H9 (cell line): ENCODE data around the gene TBL3. TPM values are rescaled to one million over a fixed set of nuclear protein-coding genes. Genes with fewer than 3 reads are reported as not detected.

Source experiments
- DNase-seq: peaks from one replicate; pipeline ENCODE4 v3.0.0-alpha.2; 2017
- H2AFZ ChIP-seq: one replicate; pipeline ENCODE4 v1.6.1; 2013; ENCODE audit warnings: mild to moderate bottlenecking, low read length, control low read depth, moderate library complexity
- H2AK5ac ChIP-seq: 2 replicates; pipeline ENCODE4 v1.6.1; 2013; ENCODE audit warnings: low read length, control low read depth, mixed read lengths; ENCODE audit not compliant: insufficient read length
- H2BK120ac ChIP-seq: one replicate; pipeline ENCODE4 v1.6.1; 2013; ENCODE audit warnings: low read depth, mild to moderate bottlenecking, low read length, control low read depth, inconsistent platforms; ENCODE audit not compliant: poor library complexity, severe bottlenecking
- H2BK12ac ChIP-seq: 2 replicates; pipeline ENCODE4 v1.6.1; 2013; ENCODE audit warnings: low read length, control low read depth, mixed read lengths, low read depth; ENCODE audit not compliant: insufficient read length
- H2BK15ac ChIP-seq: 2 replicates; pipeline ENCODE4 v1.6.1; 2013; ENCODE audit warnings: low read depth, low read length, control low read depth
- H2BK20ac ChIP-seq: one replicate; pipeline ENCODE4 v1.6.1; 2013; ENCODE audit warnings: low read depth, mild to moderate bottlenecking, low read length, control low read depth, inconsistent platforms; ENCODE audit not compliant: poor library complexity, severe bottlenecking
- H2BK5ac ChIP-seq: 2 replicates; pipeline ENCODE4 v1.6.1; 2013; ENCODE audit warnings: low read length, control low read depth, mixed read lengths; ENCODE audit not compliant: insufficient read length
- H3K14ac ChIP-seq: 2 replicates; pipeline ENCODE4 v1.6.1; 2013; ENCODE audit warnings: low read length, control low read depth; ENCODE audit not compliant: insufficient read depth
- H3K18ac ChIP-seq: 2 replicates; pipeline ENCODE4 v1.6.1; 2013; ENCODE audit warnings: low read depth, mild to moderate bottlenecking, mixed read lengths, low read length, control low read depth; ENCODE audit not compliant: insufficient read length
- H3K23ac ChIP-seq: 2 replicates; pipeline ENCODE4 v1.6.1; 2013; ENCODE audit warnings: low read length, control low read depth, mixed read lengths, low read depth; ENCODE audit not compliant: insufficient read length
- H3K23me2 ChIP-seq: 2 replicates; pipeline ENCODE4 v1.6.1; 2013; ENCODE audit warnings: low read depth, mild to moderate bottlenecking, mixed read lengths, low read length, control low read depth; ENCODE audit not compliant: insufficient read length, poor library complexity, severe bottlenecking
- H3K27ac ChIP-seq: 2 replicates; pipeline ENCODE4 v1.5.1; 2013; ENCODE audit warnings: low read length, control low read depth, mixed read lengths, low read depth; ENCODE audit not compliant: insufficient read length
- H3K27me3 ChIP-seq: 2 replicates; pipeline ENCODE4 v1.6.1; 2013; ENCODE audit warnings: low read length, control low read depth, inconsistent platforms; ENCODE audit not compliant: insufficient read depth
- H3K4ac ChIP-seq: 2 replicates; pipeline ENCODE4 v1.6.1; 2013; ENCODE audit warnings: low read depth, mild to moderate bottlenecking, control low read depth, inconsistent platforms, low read length, moderate library complexity
- H3K4me1 ChIP-seq: 2 replicates; pipeline ENCODE4 v1.6.1; 2013; ENCODE audit warnings: low read length, control low read depth, inconsistent platforms; ENCODE audit not compliant: insufficient read depth
- H3K4me2 ChIP-seq: 2 replicates; pipeline ENCODE4 v1.6.1; 2013; ENCODE audit warnings: low read length, control low read depth, mixed read lengths; ENCODE audit not compliant: insufficient read length, insufficient read depth
- H3K56ac ChIP-seq: 2 replicates; pipeline ENCODE4 v1.6.1; 2013; ENCODE audit warnings: low read depth, mild to moderate bottlenecking, mixed read lengths, low read length, control low read depth; ENCODE audit not compliant: insufficient read length
- H3K79me1 ChIP-seq: 2 replicates; pipeline ENCODE4 v1.6.1; 2013; ENCODE audit warnings: low read depth, mild to moderate bottlenecking, moderate library complexity, low read length, control low read depth, inconsistent platforms; ENCODE audit not compliant: insufficient read depth, poor library complexity, severe bottlenecking
- H3K79me2 ChIP-seq: 2 replicates; pipeline ENCODE4 v1.6.1; 2013; ENCODE audit warnings: low read length, control low read depth, inconsistent platforms; ENCODE audit not compliant: insufficient read depth
- H3K9ac ChIP-seq: 2 replicates; pipeline ENCODE4 v1.6.1; 2013; ENCODE audit warnings: low read length, control low read depth, mixed read lengths; ENCODE audit not compliant: insufficient read length; ENCODE audit errors: extremely low read depth
- H3K9me3 ChIP-seq: one replicate; pipeline ENCODE4 v1.6.1; 2013; ENCODE audit warnings: low read depth, low read length, inconsistent platforms; ENCODE audit not compliant: control insufficient read depth
- H3T11ph ChIP-seq: one replicate; pipeline ENCODE4 v1.6.1; 2013; ENCODE audit warnings: mild to moderate bottlenecking, low read length, control low read depth, inconsistent platforms
- H4K20me1 ChIP-seq: one replicate; pipeline ENCODE4 v1.6.1; 2013; ENCODE audit not compliant: control insufficient read depth, insufficient read length, insufficient read depth
- H4K5ac ChIP-seq: 2 replicates; pipeline ENCODE4 v1.6.1; 2013; ENCODE audit warnings: low read depth, mild to moderate bottlenecking, mixed read lengths, low read length, control low read depth; ENCODE audit not compliant: insufficient read length
- H4K8ac ChIP-seq: replicated peaks from 2 replicates; pipeline ENCODE4 v1.6.1; 2013; ENCODE audit warnings: low read length, control low read depth, mixed read lengths, low read depth; ENCODE audit not compliant: insufficient read length
- H4K91ac ChIP-seq: 2 replicates; pipeline ENCODE4 v1.6.1; 2013; ENCODE audit warnings: low read depth, mild to moderate bottlenecking, moderate library complexity, mixed read lengths, low read length, control low read depth; ENCODE audit not compliant: insufficient read length
- H3K27ac Mint-ChIP-seq, 3 experiments: 2 replicates in 2 of 3; 3 replicates in 1 of 3; pipeline ENCODE4 v1.8.0; 2020 to 2021; ENCODE audit warnings: mixed read lengths in 3 of 3, mild to moderate bottlenecking in 1 of 3, moderate library complexity in 1 of 3
- H3K27me3 Mint-ChIP-seq: 2 replicates; pipeline ENCODE4 v1.8.0; 2021; ENCODE audit warnings: low read depth, mild to moderate bottlenecking, moderate library complexity, mixed read lengths
- H3K36me3 Mint-ChIP-seq, 3 experiments: 2 replicates in 2 of 3; 3 replicates in 1 of 3; pipeline ENCODE4 v1.8.0; 2020 to 2021; ENCODE audit warnings: low read depth in 3 of 3, mixed read lengths in 3 of 3; ENCODE audit not compliant: insufficient read depth in 1 of 3
- H3K4me1 Mint-ChIP-seq, 2 experiments: 2 replicates each; pipeline ENCODE4 v1.8.0; 2020; ENCODE audit warnings: mixed read lengths in 2 of 2
- H3K4me3 Mint-ChIP-seq, 2 experiments: 2 replicates in 1 of 2; 3 replicates in 1 of 2; pipeline ENCODE4 v1.8.0; 2020 to 2021; ENCODE audit warnings: mild to moderate bottlenecking in 2 of 2, mixed read lengths in 2 of 2, moderate library complexity in 1 of 2
- H3K9me3 Mint-ChIP-seq, 2 experiments: 2 replicates in 1 of 2; 3 replicates in 1 of 2; pipeline ENCODE4 v1.8.0; 2020; ENCODE audit warnings: mild to moderate bottlenecking in 2 of 2, mixed read lengths in 2 of 2, moderate library complexity in 1 of 2
- WGBS: extraction: QIAGEN DNeasy Blood & Tissue Kit; methylation state at CpG from one replicate; pipeline ENCODE4 v1.1.7; 2013; ENCODE audit warnings: missing lambda C conversion rate, low lambda C conversion rate, mixed read lengths; ENCODE audit not compliant: insufficient read length; ENCODE audit errors: extremely low coverage; 5-methylcytosine and 5-hydroxymethylcytosine counted together
- total RNA-seq: library from RNA; stranded (reverse); gene quantifications from 2 replicates; pipeline ENCODE4 v1.2.1, GENCODE V29; 2021
- TF ChIP-seq, protein P1 (sequence below): fragments of 200-600 bp; sonication (generic); conservative IDR thresholded peaks from 3 replicates; pipeline ENCODE4 v1.8.0; 2021; ENCODE audit warnings: antibody characterized with exemption, mild to moderate bottlenecking

TBL3 gene
- total RNA-seq, 1 experiment from 2014 or later, result 54.0 TPM

DNA sequence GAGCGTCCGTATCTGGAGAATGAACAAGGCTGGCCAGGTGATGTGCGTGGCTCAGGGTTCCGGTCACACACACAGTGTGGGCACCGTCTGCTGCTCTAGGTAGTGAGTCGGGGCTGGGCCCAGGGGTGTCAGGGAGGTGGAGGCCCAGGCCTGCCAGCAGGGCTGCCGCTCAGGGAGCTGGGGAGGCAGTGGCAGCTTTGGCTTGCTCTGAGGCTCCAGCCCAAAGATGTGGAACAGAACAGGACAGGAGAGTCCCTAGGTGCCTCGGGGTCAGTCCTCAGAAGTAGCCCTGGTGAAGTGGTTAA is 4.3 kb downstream of the TBL3 start:
- H3K27me3 ChIP-seq, result peaks cover 6% of the 10 kb centered on the region; the same call in 1 of the 2 replicates
- H3K79me2 ChIP-seq, result peaks cover 6% of the 10 kb centered on the region; the same call in 1 of the 2 replicates
- peaks cover 19% of the 10 kb centered on the region for H3K27me3 Mint-ChIP-seq
- no peaks in the 10 kb centered on the region for H3K4me1 ChIP-seq
- peaks cover 8 to 15% of the 10 kb centered on the region in 2 experiments for H3K4me1 Mint-ChIP-seq
- no peak overlapping the region for H2AK5ac ChIP-seq
- H3K23ac ChIP-seq, result no peak overlapping the region
- H4K5ac ChIP-seq, result no peak overlapping the region
- no peak overlapping the region for H3K56ac ChIP-seq
- H4K20me1 ChIP-seq, result no peaks in the 10 kb centered on the region
- peaks cover 10 to 27% (median 25%) of the 10 kb centered on the region in 3 experiments for H3K36me3 Mint-ChIP-seq
- WGBS, result no CpG with 5 or more reads among the region's 8 CpGs
- peaks cover 17% of the 10 kb centered on the region for H3K23me2 ChIP-seq
- no peak overlapping the region for H2BK15ac ChIP-seq
- H3K4ac ChIP-seq, result no peak overlapping the region
- no peak overlapping the region for H3K27ac ChIP-seq
- DNase-seq, result no peak
- H2BK5ac ChIP-seq, result no peak overlapping the region
- no peak overlapping the region for H2BK12ac ChIP-seq
- TF ChIP-seq, protein P1, sequence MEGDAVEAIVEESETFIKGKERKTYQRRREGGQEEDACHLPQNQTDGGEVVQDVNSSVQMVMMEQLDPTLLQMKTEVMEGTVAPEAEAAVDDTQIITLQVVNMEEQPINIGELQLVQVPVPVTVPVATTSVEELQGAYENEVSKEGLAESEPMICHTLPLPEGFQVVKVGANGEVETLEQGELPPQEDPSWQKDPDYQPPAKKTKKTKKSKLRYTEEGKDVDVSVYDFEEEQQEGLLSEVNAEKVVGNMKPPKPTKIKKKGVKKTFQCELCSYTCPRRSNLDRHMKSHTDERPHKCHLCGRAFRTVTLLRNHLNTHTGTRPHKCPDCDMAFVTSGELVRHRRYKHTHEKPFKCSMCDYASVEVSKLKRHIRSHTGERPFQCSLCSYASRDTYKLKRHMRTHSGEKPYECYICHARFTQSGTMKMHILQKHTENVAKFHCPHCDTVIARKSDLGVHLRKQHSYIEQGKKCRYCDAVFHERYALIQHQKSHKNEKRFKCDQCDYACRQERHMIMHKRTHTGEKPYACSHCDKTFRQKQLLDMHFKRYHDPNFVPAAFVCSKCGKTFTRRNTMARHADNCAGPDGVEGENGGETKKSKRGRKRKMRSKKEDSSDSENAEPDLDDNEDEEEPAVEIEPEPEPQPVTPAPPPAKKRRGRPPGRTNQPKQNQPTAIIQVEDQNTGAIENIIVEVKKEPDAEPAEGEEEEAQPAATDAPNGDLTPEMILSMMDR, result no peak
- H3K79me1 ChIP-seq, result peaks cover 5% of the 10 kb centered on the region
- H3K27ac Mint-ChIP-seq, result no peak overlapping the region; a peak in 1 of 7 replicates
- no peaks in the 10 kb centered on the region for H3K9me3 Mint-ChIP-seq
- no peak overlapping the region for H3K14ac ChIP-seq
- no peak overlapping the region for H2BK120ac ChIP-seq
- H2BK20ac ChIP-seq, result no peak overlapping the region
- no peak overlapping the region for H4K91ac ChIP-seq
- H4K8ac ChIP-seq, result no peak overlapping the region
- no peak overlapping the region for H3T11ph ChIP-seq
- H3K4me3 Mint-ChIP-seq, result no peak overlapping the region
- H3K9me3 ChIP-seq, result no peaks in the 10 kb centered on the region
- no peak overlapping the region for H3K18ac ChIP-seq
- no peak overlapping the region for H2AFZ ChIP-seq
- H3K4me2 ChIP-seq, result no peak overlapping the region
- H3K9ac ChIP-seq, result no peak overlapping the region
